Activated T-cell treated with anti-CD3 and anti-CD28 coated beads, Interleukin-2, amount 50 U/mL, for 48 hours (primary cell): ENCODE measurements around the gene ISY1.

ENCODE experiments used
- DNase-seq, 2 experiments: peaks; one replicate each; pipeline ENCODE4 v3.0.0-alpha.2; 2020

Gene ISY1

DNA sequence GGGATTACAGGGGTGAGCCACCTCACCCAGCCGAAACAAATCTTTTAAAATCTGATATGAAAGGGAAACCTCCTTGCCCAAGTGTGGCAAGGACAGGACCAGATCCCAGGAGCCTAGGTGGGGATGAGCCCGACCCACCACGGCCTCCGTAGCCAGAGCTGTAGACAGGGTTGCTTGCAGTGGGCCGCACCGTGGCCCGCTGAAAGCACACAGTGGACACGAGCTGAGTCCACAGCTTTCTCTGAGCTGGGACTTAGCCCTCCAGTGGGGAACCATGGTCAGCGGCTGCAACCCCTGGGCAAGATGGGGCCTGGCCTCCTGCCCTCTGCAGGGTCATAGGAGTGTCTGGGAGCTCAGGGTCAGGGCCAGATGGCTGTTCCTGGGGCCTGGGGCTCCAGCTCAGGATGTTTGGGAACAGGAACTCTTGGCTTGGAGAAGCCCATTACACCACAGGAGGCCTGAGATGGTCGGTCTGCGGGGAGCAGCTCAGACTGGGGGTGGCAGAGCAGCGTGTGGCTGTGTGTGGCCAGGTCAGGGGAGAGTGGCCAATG lies 75.6 kb downstream of the ISY1 start:
- DNase-seq = no peak

DNA sequence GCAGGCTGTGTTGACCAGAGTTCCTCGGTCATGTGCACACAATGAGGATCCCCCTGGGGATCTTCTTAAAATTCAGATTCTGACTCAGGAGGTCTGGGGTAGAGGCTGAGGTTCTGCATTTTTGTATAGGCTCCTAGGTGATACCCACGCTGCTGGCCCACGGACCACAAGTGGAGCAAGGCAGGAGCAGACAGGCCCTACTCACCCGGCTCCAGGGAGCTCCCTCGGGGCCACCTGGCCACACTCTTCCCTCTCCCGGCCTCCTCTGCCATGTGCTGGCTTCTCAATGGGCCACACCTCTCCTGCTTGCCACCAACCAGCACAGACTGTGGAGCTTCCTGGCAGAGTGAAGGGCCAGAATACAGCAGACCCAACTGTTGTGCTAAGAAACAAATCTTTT lies 76.4 kb downstream of the ISY1 start:
- DNase-seq = no peak

DNA sequence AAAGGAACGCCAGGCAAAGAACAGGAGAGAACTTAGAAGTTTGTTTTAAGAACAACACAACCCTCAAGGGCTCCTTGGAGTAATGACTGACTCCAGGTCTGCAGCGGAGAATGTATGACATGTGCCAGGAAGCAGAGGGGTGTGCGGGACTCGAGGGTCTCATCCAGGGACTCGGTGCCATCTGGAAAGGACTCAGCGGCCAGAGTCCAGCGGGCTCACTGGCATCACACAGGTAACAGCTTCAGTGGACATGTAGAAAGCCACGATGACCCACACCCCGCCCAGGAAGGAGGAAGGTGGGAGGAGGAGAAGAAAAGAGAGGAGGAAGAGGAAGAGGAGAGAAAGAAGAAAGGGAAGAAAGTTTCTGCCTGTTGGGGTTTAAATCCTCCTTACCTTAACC lies 78.8 kb downstream of the ISY1 start:
- DNase-seq = no peak

DNA sequence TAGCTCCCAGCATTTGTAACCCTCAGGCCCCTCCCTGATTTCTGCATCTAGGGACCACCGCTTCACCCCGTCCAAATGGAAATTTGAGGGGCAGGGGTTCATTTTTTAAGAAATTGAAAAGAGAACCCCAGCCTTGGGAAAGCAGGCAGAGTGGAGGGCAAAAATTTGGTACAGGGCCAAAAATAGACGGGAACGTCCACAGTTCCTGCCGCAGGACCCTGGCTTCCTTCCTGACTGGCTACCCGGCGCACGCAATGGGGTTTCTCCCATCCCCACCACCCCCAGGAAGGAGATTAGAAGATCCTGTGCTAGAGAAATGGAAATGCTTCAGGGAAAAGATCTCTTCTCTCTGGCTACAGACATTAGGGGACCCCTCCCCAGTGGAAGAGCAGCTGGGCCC lies 79.4 kb downstream of the ISY1 start:
- DNase-seq = no peak

DNA sequence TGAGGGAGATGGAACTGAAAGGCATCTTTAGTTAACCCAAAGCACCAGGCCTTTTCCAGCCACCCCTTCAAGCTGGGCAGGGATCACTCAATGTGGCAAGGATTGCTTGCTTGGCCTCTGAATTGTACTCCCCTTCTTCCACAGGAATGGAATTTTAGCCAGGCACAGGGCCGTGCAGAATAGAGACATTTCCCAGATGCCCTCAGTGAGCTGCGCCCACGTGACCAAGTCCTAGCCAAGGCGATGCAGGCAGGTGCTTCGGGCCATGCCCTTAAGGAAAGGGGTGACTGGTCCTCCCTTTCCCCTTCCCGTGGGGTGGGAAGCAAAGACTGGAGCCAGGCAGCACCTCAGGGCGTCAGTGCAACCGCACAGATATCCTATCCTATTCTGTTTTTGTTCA lies 82.4 kb downstream of the ISY1 start:
- DNase-seq = no peak
